LNCaP clone FGC (cell line): Measurements from ENCODE around the gene ZFHX3.

Experiments
- DNase-seq: peaks from one replicate; pipeline ENCODE4 v3.0.0-alpha.2; 2011; ENCODE audit warnings: low read depth
- H3K4me3 ChIP-seq: 2 replicates; pipeline ENCODE4 v1.5.1; 2011; ENCODE audit warnings: mild to moderate bottlenecking, low read depth, low read length, control low read depth
- TF ChIP-seq, protein P1 (sequence below): IDR thresholded peaks from 2 replicates; pipeline ENCODE4 v1.5.1; 2012; ENCODE audit warnings: mild to moderate bottlenecking; ENCODE audit not compliant: control insufficient read depth, insufficient read depth; ENCODE audit errors: extremely low read depth

Gene ZFHX3

DNA sequence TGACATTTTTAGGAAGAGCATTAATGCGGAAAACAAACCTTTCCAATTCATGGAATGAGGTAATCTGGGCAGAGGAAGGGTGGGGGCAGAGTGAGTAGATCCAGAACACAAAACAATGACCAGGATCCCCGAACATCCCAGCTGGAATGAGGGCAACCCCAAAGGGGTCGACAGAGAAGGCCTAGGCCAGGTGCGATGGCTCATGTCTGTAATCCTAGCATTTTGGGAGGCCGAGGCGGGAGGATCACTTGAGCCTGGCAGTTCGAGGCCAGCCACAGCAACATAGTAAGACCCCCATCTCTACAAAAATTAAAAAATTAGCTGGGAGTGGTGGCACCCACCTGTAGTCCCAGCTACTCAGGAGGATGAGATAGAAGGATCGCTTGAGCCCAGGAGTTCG lies 64.7 kb downstream of the ZFHX3 start:
- TF ChIP-seq, protein P1, sequence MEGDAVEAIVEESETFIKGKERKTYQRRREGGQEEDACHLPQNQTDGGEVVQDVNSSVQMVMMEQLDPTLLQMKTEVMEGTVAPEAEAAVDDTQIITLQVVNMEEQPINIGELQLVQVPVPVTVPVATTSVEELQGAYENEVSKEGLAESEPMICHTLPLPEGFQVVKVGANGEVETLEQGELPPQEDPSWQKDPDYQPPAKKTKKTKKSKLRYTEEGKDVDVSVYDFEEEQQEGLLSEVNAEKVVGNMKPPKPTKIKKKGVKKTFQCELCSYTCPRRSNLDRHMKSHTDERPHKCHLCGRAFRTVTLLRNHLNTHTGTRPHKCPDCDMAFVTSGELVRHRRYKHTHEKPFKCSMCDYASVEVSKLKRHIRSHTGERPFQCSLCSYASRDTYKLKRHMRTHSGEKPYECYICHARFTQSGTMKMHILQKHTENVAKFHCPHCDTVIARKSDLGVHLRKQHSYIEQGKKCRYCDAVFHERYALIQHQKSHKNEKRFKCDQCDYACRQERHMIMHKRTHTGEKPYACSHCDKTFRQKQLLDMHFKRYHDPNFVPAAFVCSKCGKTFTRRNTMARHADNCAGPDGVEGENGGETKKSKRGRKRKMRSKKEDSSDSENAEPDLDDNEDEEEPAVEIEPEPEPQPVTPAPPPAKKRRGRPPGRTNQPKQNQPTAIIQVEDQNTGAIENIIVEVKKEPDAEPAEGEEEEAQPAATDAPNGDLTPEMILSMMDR, result no peak
- no peak for DNase-seq
- no peak overlapping the region for H3K4me3 ChIP-seq

DNA sequence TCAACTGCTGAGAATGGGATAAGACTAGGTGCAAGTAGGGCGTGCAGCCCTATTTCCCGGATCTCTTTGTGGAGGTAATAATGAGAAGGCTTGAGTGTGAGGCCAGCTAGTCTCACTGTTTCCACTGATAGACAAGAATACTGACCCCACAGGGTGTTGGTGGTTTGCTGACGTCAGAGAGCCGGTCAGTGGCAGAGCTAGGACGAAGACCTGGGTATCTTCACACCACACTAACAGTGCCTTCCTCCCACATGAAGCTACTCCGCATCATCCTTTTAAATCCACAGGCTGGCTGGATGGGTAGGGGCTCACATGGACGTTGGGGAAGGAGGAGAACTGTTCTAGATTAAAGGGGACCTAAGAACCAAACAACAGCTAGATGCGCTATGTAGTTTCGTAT lies 68.0 kb downstream of the ZFHX3 start:
- TF ChIP-seq, protein P1, result no peak
- H3K4me3 ChIP-seq, result no peak overlapping the region
- no peak for DNase-seq

DNA sequence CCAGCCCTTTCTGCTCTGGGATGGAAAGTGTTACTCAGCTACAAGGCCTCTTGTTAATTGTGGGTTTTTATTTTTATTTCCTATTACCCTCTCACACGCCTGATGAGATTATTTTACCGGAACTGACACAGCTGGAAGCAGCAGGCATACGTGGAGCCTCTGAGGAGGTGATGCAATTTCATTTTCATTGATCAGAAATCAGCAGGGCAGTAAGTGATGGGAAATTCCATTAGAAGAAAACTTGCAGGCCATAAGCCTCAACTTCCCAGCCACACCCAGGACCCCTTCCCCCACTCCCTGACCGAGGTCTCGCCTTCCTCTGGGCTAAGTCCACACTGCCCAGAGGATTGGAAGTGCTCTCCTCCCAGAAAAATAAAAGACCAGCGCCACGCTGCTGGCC lies 69.7 kb downstream of the ZFHX3 start:
- H3K4me3 ChIP-seq, result no peak overlapping the region
- DNase-seq, result no peak
- TF ChIP-seq, protein P1, result no peak

DNA sequence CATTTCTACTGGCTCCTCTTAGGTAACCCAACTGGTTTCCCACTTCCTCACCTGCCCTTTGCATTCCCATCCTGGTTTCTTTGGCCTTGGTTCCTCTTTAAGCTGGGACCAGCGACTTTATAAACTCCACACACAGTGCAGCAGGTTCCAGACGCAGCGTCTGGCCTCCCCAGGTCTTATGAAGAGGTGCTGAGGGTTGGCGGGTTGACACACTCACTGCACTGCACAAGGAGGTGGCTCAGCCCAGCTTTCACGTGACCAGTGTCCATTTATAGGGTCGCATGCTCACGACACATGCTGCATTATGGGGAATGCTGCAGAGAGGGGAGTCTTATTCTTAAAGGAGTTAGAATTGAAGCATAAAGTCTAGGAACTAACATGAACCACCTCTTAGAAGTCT lies 70.8 kb downstream of the ZFHX3 start:
- DNase-seq, result no peak
- no peak overlapping the region for H3K4me3 ChIP-seq
- TF ChIP-seq, protein P1, result no peak

DNA sequence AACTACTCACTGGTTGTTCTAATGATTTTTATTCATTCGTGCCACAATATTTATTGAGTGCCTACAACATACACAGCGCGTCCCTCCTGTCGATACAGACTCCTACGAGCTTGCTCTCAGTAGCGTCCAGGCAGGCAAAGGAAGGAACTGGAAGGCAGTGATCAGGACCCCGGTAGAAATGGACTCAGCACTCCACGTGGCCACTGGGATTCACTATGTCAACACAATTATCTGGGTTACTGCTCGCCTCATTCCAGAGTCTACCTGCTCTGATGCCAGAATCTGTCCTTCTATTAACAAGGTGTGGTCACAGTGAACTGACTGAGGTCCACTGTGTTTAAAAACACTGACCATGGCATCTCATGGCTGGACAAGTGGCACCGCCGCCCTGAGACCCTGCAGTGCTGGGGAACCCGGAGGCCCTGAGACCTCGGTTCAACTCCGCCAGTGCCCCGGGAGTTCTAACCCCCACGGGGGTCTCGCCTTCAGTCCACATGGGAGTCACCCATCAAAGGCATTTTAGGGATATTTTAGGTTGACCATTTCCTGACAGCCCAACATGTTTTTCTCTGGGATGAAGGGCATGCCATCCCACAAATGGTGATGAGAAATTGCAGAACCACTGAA lies 71.4 kb downstream of the ZFHX3 start:
- TF ChIP-seq, protein P1, result no peak
- no peak for DNase-seq
- H3K4me3 ChIP-seq, result no peak overlapping the region

DNA sequence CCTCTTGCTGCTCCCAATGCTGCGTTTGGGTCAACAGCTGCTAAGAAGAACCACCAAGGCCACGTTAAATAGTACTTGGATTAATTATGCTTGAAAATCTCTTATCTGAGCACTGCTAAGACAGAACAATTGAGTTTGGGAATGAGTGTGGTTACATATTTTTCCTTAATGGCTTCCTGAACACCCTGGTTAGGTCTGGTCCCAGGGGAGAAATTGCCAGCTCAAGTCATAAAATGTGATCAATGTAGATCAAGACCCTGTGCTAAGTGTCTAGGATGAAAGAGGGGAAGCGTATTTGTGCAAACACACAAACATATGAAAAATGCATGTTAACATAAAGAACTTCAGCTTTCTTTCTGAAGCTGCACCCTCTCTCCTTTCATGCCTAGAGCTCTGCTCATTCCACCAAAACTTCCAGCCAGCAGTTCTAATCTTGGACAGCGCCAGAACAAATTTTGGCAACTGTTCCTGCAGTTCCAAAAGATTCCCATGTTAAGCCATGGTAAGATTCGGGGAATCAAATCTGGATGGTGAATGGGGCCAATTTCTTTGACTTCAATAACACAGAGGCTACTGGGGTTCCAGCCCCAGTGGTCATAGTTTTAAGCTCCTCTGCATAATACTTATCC lies 72.0 kb downstream of the ZFHX3 start:
- DNase-seq, result no peak
- TF ChIP-seq, protein P1, result no peak
- H3K4me3 ChIP-seq, result no peak overlapping the region
